GM13976 (cell line): ENCODE data around the gene CPA1.

Experiments
- DNase-seq: peaks from one replicate; pipeline ENCODE4 v3.0.0; 2012; ENCODE audit warnings: low spot score
- in situ Hi-C: fragments of 300-500 bp; cut with MboI; formaldehyde crosslinking; loops from one replicate; pipeline ENCODE4 v1.12.0; 2022; ENCODE audit warnings: low sequenced_read_pairs, mixed read lengths, inconsistent platforms; ENCODE audit not compliant: unreplicated experiment
- TF ChIP-seq, protein P1 (sequence below): IDR thresholded peaks from 2 replicates; pipeline ENCODE4 v1.5.1; 2012; ENCODE audit warnings: borderline replicate concordance, mild to moderate bottlenecking; ENCODE audit not compliant: insufficient read depth; ENCODE audit errors: extremely low read depth, missing control alignments, control extremely low read depth

CPA1 gene

DNA sequence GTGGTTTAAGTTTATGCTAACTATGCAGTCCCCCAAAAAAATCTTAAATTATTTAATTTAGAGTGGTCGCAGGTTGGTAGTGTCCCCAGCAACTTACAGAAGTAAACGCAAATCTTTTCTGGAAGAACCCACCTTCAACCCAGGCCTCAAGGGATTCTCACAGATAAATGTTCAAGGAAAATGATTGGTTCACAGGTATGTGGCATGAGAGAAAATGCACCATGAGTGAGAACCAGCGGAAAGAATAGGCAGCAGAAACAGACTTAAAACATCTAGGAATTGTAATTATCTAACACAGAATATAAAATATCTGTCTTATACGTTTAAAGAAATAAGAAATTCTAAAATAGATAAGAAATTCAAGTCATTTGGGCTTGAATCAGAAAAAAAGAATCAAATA, 38.4 kb upstream of the CPA1 start:
- in situ Hi-C loops, result no loop called here
- TF ChIP-seq, protein P1, sequence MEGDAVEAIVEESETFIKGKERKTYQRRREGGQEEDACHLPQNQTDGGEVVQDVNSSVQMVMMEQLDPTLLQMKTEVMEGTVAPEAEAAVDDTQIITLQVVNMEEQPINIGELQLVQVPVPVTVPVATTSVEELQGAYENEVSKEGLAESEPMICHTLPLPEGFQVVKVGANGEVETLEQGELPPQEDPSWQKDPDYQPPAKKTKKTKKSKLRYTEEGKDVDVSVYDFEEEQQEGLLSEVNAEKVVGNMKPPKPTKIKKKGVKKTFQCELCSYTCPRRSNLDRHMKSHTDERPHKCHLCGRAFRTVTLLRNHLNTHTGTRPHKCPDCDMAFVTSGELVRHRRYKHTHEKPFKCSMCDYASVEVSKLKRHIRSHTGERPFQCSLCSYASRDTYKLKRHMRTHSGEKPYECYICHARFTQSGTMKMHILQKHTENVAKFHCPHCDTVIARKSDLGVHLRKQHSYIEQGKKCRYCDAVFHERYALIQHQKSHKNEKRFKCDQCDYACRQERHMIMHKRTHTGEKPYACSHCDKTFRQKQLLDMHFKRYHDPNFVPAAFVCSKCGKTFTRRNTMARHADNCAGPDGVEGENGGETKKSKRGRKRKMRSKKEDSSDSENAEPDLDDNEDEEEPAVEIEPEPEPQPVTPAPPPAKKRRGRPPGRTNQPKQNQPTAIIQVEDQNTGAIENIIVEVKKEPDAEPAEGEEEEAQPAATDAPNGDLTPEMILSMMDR, result no peak
- DNase-seq, result no peak

DNA sequence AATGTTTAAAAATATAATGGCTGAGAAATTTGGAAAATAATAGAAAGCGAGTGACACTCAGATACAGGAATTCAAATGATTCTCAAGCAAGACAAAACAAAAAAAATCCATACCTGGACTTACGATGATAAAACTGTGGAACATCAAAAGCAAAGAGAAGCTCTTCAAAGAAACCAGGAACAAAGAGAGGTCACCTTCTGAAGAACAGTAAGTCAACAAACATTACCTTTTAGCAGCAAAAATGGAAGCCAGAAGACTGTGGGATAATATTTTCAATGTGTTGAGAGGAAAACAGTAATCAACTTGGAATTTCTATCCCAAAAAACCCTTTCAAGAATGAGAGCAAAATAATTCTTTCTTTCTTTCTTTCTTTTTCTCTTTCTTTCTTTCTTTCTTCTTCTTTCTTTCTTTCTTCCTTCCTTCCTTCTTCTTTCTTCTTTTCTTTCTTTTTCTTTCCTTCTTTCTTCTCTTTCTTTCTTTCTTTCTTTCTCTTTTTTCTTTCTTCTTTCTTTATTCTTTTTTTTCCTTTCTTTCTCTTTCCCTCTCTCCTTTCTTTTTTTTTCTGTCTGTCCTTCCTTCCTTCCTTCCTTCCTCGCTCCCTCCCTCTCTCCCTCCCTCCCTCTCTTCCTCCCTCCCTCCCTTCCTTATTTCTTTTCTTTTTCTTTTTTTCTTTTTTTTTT, 37.5 kb upstream of the CPA1 start:
- in situ Hi-C loops, result no loop called here
- TF ChIP-seq, protein P1, result no peak
- DNase-seq, result no peak

DNA sequence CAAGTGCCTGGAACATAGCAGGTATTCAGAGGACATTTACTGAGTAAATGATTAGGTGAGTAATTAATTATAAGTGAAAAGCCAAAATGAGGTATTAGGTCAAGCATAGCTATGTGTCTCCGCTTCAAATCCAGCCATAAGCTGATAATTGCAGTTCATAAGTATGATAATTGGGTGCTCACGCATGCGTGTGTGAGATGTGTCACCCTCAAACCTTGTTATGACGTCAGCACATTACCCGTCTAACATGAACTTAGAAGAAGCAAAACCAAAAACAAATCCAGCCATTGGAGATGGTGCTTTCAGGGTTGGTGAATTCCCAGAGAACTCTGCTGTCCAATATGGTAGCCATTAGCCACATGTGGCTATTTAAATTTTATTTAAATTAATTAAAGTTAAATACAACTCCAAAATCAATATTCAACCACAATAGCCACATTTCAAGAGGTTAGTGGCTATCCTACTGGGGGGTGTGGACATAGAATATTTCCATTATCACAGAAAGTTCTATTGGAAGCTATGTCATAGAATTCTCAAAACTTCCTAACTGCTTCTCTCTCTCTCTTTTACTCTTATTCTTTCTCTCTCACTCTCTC, 35.9 kb upstream of the CPA1 start, which contains the start of gene CPA5:
Gene CPA5, plus strand, starts transcription at position 546 of the 596 bp plus-strand sequence. CDS start 1,670 bp downstream, outside the sequence.
- no peak for DNase-seq
- in situ Hi-C loops, result no loop called here
- TF ChIP-seq, protein P1, result no peak

GRCh38 chr7:130345136-130345535, 35.2 kb upstream of the CPA1 start:
- DNase-seq, result no peak
- TF ChIP-seq, protein P1, result no peak
- in situ Hi-C loops, result no loop called here

GRCh38 chr7:130345725-130346124, 34.6 kb upstream of the CPA1 start:
- TF ChIP-seq, protein P1, result no peak
- in situ Hi-C loops, result no loop called here
- no peak for DNase-seq

DNA sequence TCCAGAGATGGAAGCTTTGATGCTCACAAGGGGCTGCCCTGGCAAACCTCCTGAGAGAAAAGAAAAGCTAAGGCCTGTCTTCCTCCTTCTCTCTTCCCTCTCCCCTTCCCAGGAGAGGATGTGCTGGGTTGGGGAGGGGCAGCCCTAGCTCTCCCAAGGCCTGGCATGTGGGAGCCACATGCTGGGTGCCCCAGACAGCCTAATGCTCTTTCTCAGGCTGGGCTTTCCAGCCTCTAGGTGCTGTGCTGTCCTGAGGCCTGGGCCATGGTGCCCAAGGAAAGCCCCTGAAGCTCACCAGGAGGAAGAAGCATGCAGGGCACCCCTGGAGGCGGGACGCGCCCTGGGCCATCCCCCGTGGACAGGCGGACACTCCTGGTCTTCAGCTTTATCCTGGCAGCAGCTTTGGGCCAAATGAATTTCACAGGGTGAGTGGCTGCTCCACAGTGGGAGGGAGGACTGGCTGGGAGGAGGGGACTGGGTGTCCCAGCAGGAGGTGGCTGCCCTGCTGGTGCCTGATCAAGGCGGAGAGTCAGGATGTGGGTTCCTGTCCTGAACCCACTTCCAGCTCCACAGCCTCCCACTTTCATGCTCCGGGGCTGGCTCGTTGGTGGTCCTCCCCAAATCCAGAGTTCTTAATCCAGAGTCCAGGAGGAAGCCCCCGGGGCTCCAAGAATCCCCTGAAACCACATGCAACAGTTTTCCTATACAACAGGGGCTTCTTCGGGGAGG, 34.0 kb upstream of the CPA1 start:
- TF ChIP-seq, protein P1, result no peak
- no peak for DNase-seq
- in situ Hi-C loops, result no loop called here
